GM23338 (cell line): Measurements from ENCODE around the gene SEPTIN6.

Experiments used
- JUNB ChIP-seq: IDR thresholded peaks from one replicate; pipeline ENCODE4 v1.6.1; 2016; ENCODE audit warnings: antibody characterized with exemption; ENCODE audit not compliant: unreplicated experiment
- POLR2AphosphoS5 ChIP-seq: IDR thresholded peaks from 2 replicates; pipeline ENCODE4 v1.6.1; 2016; ENCODE audit warnings: antibody characterized with exemption, low read depth
- TF ChIP-seq, protein P1 (sequence below), 2 experiments: fragments of 200-600 bp in 1 of 2; sonication (generic) in 1 of 2; conservative IDR thresholded peaks; 2 replicates each; pipeline versions ENCODE4 v1.5.1 to v1.6.1; 2016 to 2017; ENCODE audit warnings: antibody characterized with exemption in 2 of 2, low read depth in 2 of 2, mild to moderate bottlenecking in 2 of 2, moderate library complexity in 1 of 2

DNA sequence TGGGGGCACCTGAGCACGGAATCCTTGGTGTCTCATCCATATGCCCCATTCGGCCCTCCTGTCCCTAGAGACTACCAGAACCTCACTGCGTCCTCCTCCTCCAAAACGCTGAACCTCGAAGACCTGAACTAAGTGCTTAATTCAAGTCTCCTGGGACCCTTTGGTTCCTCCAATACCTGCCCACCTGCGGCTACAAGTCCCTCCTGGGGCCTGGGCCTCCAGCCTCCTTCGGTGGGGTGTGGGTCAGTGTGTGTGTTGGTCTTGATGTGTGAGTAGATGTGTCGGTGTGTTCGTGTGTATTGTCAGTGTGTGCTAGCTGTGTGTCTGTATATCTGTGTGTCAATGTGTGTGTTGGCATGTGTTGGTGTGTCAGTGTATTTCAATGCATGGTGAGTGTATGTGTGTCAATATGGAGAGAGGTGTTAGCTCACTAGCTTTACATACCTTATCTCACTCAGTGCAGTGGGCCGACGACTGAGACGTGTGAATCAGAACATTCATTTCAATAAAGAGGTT is 2.6 kb upstream of the SEPTIN6 start:
- TF ChIP-seq POLR2AphosphoS5 (no peak), JUNB (no peak)
- TF ChIP-seq, protein P1, sequence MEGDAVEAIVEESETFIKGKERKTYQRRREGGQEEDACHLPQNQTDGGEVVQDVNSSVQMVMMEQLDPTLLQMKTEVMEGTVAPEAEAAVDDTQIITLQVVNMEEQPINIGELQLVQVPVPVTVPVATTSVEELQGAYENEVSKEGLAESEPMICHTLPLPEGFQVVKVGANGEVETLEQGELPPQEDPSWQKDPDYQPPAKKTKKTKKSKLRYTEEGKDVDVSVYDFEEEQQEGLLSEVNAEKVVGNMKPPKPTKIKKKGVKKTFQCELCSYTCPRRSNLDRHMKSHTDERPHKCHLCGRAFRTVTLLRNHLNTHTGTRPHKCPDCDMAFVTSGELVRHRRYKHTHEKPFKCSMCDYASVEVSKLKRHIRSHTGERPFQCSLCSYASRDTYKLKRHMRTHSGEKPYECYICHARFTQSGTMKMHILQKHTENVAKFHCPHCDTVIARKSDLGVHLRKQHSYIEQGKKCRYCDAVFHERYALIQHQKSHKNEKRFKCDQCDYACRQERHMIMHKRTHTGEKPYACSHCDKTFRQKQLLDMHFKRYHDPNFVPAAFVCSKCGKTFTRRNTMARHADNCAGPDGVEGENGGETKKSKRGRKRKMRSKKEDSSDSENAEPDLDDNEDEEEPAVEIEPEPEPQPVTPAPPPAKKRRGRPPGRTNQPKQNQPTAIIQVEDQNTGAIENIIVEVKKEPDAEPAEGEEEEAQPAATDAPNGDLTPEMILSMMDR (conservative IDR thresholded peaks at IDR 0.05; ENCODE audit: low read depth in 2 of 2) = no peak
